Spleen (tissue), 11 donors: Measurements from ENCODE around the gene FARP1. TPM values are rescaled to one million over a fixed set of nuclear protein-coding genes. Genes with fewer than 3 reads are reported as not detected.
A peak's percentile ranks its signal among the peaks of the same experiment; 100 is the strongest.

Source experiments
- DNase-seq: peaks from one replicate; pipeline ENCODE4 v3.0.0-alpha.2; 2020
- H3K27ac ChIP-seq, 8 donors: fragments of 200-600 bp; sonication (generic) in 7 of 8; 1 replicate in 4 of 8; 2 replicates in 4 of 8; pipeline versions ENCODE4 v1.5.0 to v1.8.0; 2016 to 2021; ENCODE audit warnings: inconsistent platforms in 4 of 8, mild to moderate bottlenecking in 4 of 8, moderate library complexity in 1 of 8
- H3K27me3 ChIP-seq, 7 donors: fragments of 200-600 bp; sonication (generic) in 6 of 7; replicated peaks in 1 of 7; 1 replicate in 4 of 7; 2 replicates in 3 of 7; pipeline versions ENCODE4 v1.5.0 to v1.8.0; 2016 to 2021; ENCODE audit warnings: inconsistent platforms in 3 of 7, mild to moderate bottlenecking in 1 of 7
- H3K36me3 ChIP-seq, 6 donors: fragments of 200-600 bp; sonication (generic) in 5 of 6; 1 replicate in 4 of 6; 2 replicates in 2 of 6; pipeline versions ENCODE4 v1.5.0 to v1.8.0; 2016 to 2021; ENCODE audit warnings: inconsistent platforms in 2 of 6
- H3K4me1 ChIP-seq, 6 donors: fragments of 200-600 bp; sonication (generic) in 5 of 6; 1 replicate in 3 of 6; 2 replicates in 3 of 6; pipeline versions ENCODE4 v1.5.0 to v1.8.0; 2016 to 2021; ENCODE audit warnings: inconsistent platforms in 3 of 6
- H3K4me3 ChIP-seq, 8 donors: fragments of 200-600 bp; sonication (generic) in 7 of 8; 1 replicate in 4 of 8; 2 replicates in 4 of 8; pipeline versions ENCODE4 v1.5.0 to v1.8.0; 2016 to 2021; ENCODE audit warnings: inconsistent platforms in 4 of 8, mild to moderate bottlenecking in 4 of 8, moderate library complexity in 2 of 8
- H3K9me3 ChIP-seq, 8 donors: fragments of 200-600 bp; sonication (generic) in 7 of 8; 1 replicate in 4 of 8; 2 replicates in 4 of 8; pipeline versions ENCODE4 v1.5.0 to v1.8.0; 2016 to 2021; ENCODE audit warnings: inconsistent platforms in 4 of 8
- CTCF ChIP-seq, 11 experiments: fragments of 200-600 bp in 7 of 11; fragments of 450-650 bp in 4 of 11; sonication (generic) in 4 of 11; IDR thresholded peaks in 8 of 11; conservative IDR thresholded peaks in 3 of 11; 1 replicate in 7 of 11; 2 replicates in 4 of 11; pipeline versions ENCODE4 v1.4.0 to v1.8.0; 2016 to 2021; ENCODE audit warnings: antibody characterized with exemption in 11 of 11, inconsistent platforms in 4 of 11, mild to moderate bottlenecking in 1 of 11
- POLR2A ChIP-seq, 3 donors: fragments of 450-650 bp; IDR thresholded peaks; one replicate each; pipeline ENCODE4 v1.5.1; 2017; ENCODE audit warnings: antibody characterized with exemption in 3 of 3, mild to moderate bottlenecking in 1 of 3
- POLR2AphosphoS5 ChIP-seq, 3 donors: sonication (generic); formaldehyde crosslinking; IDR thresholded peaks; one replicate each; pipeline ENCODE4 v1.5.1; 2017; ENCODE audit warnings: antibody characterized with exemption in 3 of 3
- WGBS, 5 donors: extraction: QIAGEN DNeasy Blood & Tissue Kit in 3 of 5; methylation state at CpG; one replicate each; pipeline versions ENCODE4 v1.1.5 to v1.1.7; 2013 to 2018; 5-methylcytosine and 5-hydroxymethylcytosine counted together
- intact Hi-C: fragments of 100-400 bp; cut with DNase I; formaldehyde crosslinking; loops from one replicate; pipeline ENCODE4 v1.15.0; 2023; ENCODE audit warnings: low total_unique reads
- polyA plus RNA-seq, 3 donors: library from polyadenylated mRNA; stranded (reverse); fragments of 200-250 nt; gene quantifications; one replicate each; pipeline ENCODE4 v1.2.1, GENCODE V29; 2013
- total RNA-seq, 7 donors: library from RNA; depleted of rRNA in 3 of 7; stranded (reverse); fragments of >200 nt in 3 of 7; fragmentation: NEBNext Ultra II Directional in 4 of 7; extraction: Animal tissue kit (Norgen Biotek cat#: 25700) in 4 of 7; gene quantifications; one replicate each; pipeline versions ENCODE4 v1.1.0 to v1.2.1, GENCODE V29; 2016 to 2021
- donor health status: healthy with polysubstance abuse.
- donor health status: DM: no; HTN: no; CAD: no; lungs with moderate emphysema.
- donor health status: DM: no; HTN: no; CAD: no.
- donor health status: Bipolar disorder and iron deficiency.
- donor health status: healthy.
- donor health status: DM: no; HTN: no; CAD: no.
- donor health status: DM: yes; HTN: yes; CAD: no.

FARP1 gene
- total and polyA plus RNA-seq, 10 donors: 3.7 to 60.9 (median 33.0) TPM

DNA sequence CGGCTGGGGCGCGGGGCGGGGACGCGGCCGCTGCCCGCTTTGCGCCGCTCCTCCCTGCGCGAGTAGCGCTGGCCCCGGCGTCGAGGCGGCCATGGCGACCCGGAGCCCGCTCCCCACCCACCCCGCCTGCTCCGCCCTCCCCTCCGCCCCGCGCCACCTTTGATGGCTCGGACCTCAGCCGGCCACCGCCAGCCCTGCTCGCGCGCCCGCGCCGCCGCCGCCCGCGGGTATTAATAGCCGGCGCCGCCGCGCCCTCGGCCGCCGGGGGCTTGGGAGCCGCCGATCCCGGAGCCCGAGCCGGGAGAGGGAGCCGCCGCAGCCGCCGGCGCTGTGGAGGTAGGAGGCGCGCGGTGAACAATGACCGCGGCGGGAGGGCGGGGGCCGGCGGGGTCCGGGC is 261 bp downstream of the FARP1 start:
- Histone ChIP-seq H3K9me3 (no peaks in the 10 kb centered on the region), H3K27ac (peak overlapping the region in 7 of 8 donors; percentile 41 to 81 (median 61)), H3K36me3 (no peaks in the 10 kb centered on the region), H3K4me3 (peak overlapping the region; percentile 35 to 78 (median 52)), H3K4me1 (peaks cover 14 to 37% (median 26%) of the 10 kb centered on the region in 6 donors), H3K27me3 (peaks cover 0 to 67% (median 16%) of the 10 kb centered on the region in 7 donors)
- intact Hi-C loops: no loop called here
- TF ChIP-seq POLR2A (IDR thresholded peaks at IDR 0.05): no peak
- no peak for TF ChIP-seq POLR2AphosphoS5 (IDR thresholded peaks at IDR 0.05)
- TF ChIP-seq CTCF (IDR thresholded peaks at IDR 0.05 in 8 of 11, conservative IDR thresholded peaks at IDR 0.05 in 3 of 11): no peak
- WGBS, 5 donors: 0 to 1% (median 1%) methylated on average over 40 to 65 of the region's 66 CpGs; no CpG with 5 or more reads in 1 of the 5 donors
- DNase-seq: peak; percentile 79

DNA sequence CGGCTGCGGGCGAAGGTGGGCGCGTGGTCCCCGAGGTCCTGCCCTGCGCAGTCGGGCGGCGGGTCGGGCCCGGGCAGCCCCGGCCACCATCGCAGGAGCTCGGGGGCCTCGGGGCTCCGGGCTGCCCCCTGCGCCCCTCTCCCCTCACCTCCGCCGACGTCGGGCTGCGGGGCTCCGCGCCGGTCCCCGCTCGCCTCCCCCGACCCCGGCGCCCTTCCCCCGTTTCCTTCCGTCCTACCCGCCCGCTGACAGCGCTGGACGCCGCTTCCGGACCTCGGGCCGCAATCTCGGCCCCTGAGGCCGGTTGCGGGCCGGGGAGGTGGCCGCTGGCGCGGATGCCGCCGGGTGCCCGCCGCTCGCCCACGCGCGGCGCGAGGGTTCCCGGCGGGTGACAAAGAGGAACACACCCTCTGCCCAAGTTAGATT is 720 bp downstream of the FARP1 start:
- H3K27ac ChIP-seq: peak overlapping the region in 7 of 8 donors; percentile 41 to 81 (median 61)

DNA sequence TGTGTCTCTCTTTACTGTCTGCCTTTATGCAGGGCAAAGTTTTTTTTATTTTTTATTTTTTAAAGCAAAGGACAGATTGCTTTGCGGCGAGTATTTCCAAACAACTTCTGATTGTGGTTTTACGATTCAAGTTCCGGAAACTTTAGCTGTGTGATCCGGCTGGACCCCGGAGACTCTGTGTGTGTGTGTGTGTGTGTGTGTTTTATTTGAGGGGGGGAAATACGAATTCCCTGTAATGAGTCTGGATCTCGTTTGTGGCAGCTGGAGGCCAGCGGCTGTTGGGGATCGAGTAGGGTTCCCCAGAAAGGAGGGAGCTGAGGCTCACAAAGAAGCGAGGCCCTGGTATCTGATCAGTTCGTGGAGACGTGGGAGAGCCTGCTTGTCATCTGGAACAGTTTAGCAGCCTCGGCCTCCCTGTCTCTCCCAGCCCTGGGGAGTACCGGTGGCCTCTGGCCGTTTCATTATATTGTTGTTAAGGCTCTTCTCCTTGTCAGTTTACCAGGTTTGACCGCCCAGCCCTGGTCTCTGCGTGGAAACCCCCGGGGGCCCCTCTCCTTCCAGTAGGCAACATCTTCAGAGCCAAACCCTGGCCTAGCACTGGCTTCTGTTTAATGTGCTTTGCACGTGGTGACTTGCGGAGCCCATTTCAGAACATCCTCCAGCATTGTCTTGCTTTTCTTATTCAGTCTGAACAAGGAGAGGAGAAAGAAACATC is 1.3 kb downstream of the FARP1 start:
- intact Hi-C loops: no loop called here
- Histone ChIP-seq H3K9me3 (no peaks in the 10 kb centered on the region), H3K36me3 (no peaks in the 10 kb centered on the region), H3K4me3 (peak overlapping the region; percentile 35 to 78 (median 52)), H3K27me3 (peaks cover 0 to 67% (median 16%) of the 10 kb centered on the region in 7 donors), H3K4me1 (peaks cover 14 to 37% (median 26%) of the 10 kb centered on the region in 6 donors), H3K27ac (peak overlapping the region in 5 of 8 donors; percentile 55 to 81 (median 74))
- no peak for TF ChIP-seq CTCF (IDR thresholded peaks at IDR 0.05 in 8 of 11, conservative IDR thresholded peaks at IDR 0.05 in 3 of 11)
- TF ChIP-seq POLR2A (IDR thresholded peaks at IDR 0.05): no peak
- TF ChIP-seq POLR2AphosphoS5 (IDR thresholded peaks at IDR 0.05): no peak
- WGBS, 5 donors: 13 to 16% (median 14%) methylated on average over 21 of the region's 21 CpGs
- no peak for DNase-seq

More for the DNA sequence above, 720 bp downstream of the FARP1 start:
- H3K9me3 ChIP-seq: no peaks in the 10 kb centered on the region
- H3K4me3 ChIP-seq: peak overlapping the region; percentile 35 to 78 (median 52)
- 0 to 5% (median 1%) methylated on average over 18 to 60 of the region's 60 CpGs for WGBS, 5 donors
- intact Hi-C loops: no loop called here
- peak; percentile 73 for DNase-seq
- peaks cover 0 to 67% (median 16%) of the 10 kb centered on the region in 7 donors for H3K27me3 ChIP-seq
- no peaks in the 10 kb centered on the region for H3K36me3 ChIP-seq
- TF ChIP-seq POLR2A (IDR thresholded peaks at IDR 0.05): no peak
- peak in 1 of 3 donors; percentile 46 for TF ChIP-seq POLR2AphosphoS5 (IDR thresholded peaks at IDR 0.05)
- H3K4me1 ChIP-seq: peaks cover 14 to 37% (median 26%) of the 10 kb centered on the region in 6 donors

DNA sequence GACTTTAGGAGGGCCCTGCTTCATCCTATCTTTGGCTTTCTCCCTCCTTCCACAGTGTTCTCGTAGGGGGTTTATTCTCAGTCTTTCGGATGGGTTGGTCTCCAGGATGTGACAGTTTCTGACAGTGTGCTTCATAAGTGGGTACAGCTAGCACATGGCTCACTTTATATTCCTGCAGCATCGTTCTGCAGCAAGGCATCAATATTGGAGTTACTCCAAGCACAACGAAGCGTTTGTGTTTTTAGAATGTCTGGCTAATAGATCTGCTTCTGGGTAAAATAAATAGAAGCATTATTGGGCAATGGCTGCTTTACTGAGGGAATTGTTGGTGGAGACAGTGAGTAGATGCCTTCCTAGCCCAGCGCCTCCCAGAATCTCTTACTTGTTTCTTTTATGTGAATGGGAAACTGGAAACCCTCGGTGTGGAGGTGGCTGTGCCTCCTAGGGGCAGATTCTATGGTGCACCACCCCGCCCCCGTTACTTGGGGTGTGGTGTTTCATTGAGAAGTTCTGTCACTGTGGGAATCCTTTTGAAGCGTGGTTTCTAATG is 2.0 kb downstream of the FARP1 start:
- intact Hi-C loops: no loop called here
- peak overlapping the region in 4 of 8 donors; percentile 54 to 78 (median 64) for H3K4me3 ChIP-seq
- DNase-seq: no peak
- H3K9me3 ChIP-seq: no peaks in the 10 kb centered on the region
- H3K27me3 ChIP-seq: peaks cover 0 to 65% (median 16%) of the 10 kb centered on the region in 7 donors
- H3K27ac ChIP-seq: no peak overlapping the region
- H3K4me1 ChIP-seq: peaks cover 14 to 37% (median 26%) of the 10 kb centered on the region in 6 donors
- no peaks in the 10 kb centered on the region for H3K36me3 ChIP-seq
- 60 to 80% (median 71%) methylated on average over 10 of the region's 10 CpGs for WGBS, 5 donors
- TF ChIP-seq CTCF (IDR thresholded peaks at IDR 0.05 in 8 of 11, conservative IDR thresholded peaks at IDR 0.05 in 3 of 11) (no peak), POLR2AphosphoS5 (IDR thresholded peaks at IDR 0.05) (no peak), POLR2A (IDR thresholded peaks at IDR 0.05) (no peak)
